Gastroesophageal sphincter (tissue), 4 donors: ENCODE results near the gene GLG1. TPM values are rescaled to one million over a fixed set of nuclear protein-coding genes. Genes with fewer than 3 reads are reported as not detected.
"Not testable (repeated sequence)": the region's sequence is repeated elsewhere in the genome, so short reads cannot be mapped to it uniquely, and the experiment has no call there.

Source experiments
- ATAC-seq: fragments of 150-250 bp; one replicate; pipeline ENCODE4 v1.9.1; 2016; ENCODE audit warnings: mild to moderate bottlenecking, moderate library complexity
- H3K27ac ChIP-seq, 4 donors: fragments of 200-600 bp; sonication (generic) in 3 of 4; 1 replicate in 3 of 4; 2 replicates in 1 of 4; pipeline ENCODE4 v1.5.1; 2016 to 2019
- H3K27me3 ChIP-seq: fragments of 200-600 bp; sonication (generic); one replicate; pipeline ENCODE4 v1.5.1; 2019
- H3K36me3 ChIP-seq, 2 donors: fragments of 200-600 bp; sonication (generic); one replicate each; pipeline ENCODE4 v1.5.1; 2019; ENCODE audit warnings: control low read depth in 1 of 2
- H3K4me1 ChIP-seq, 3 donors: fragments of 200-600 bp; sonication (generic); 1 replicate in 2 of 3; 2 replicates in 1 of 3; pipeline ENCODE4 v1.5.1; 2016 to 2019; ENCODE audit warnings: control low read depth in 2 of 3
- H3K4me3 ChIP-seq, 2 donors: fragments of 200-600 bp; sonication (generic); one replicate each; pipeline ENCODE4 v1.5.1; 2019; ENCODE audit warnings: mild to moderate bottlenecking in 1 of 2, moderate library complexity in 1 of 2
- H3K9me3 ChIP-seq, 3 donors: fragments of 200-600 bp; sonication (generic); one replicate each; pipeline ENCODE4 v1.5.1; 2017 to 2019; ENCODE audit warnings: control low read depth in 2 of 3
- EP300 ChIP-seq: sonication (generic); formaldehyde crosslinking; IDR thresholded peaks from one replicate; pipeline ENCODE4 v1.6.1; 2017; ENCODE audit warnings: antibody characterized with exemption, mild to moderate bottlenecking
- POLR2A ChIP-seq, 2 donors: fragments of 450-650 bp; IDR thresholded peaks; one replicate each; pipeline ENCODE4 v1.6.1; 2017; ENCODE audit warnings: antibody characterized with exemption in 2 of 2, mild to moderate bottlenecking in 2 of 2, moderate library complexity in 1 of 2
- POLR2AphosphoS5 ChIP-seq: sonication (generic); formaldehyde crosslinking; IDR thresholded peaks from one replicate; pipeline ENCODE4 v1.6.1; 2017; ENCODE audit warnings: antibody characterized with exemption
- WGBS, 2 donors: methylation state at CpG; one replicate each; pipeline ENCODE4 v1.1.5; 2018; ENCODE audit warnings: low coverage in 1 of 2; 5-methylcytosine and 5-hydroxymethylcytosine counted together
- total RNA-seq, 4 donors: library from RNA; depleted of rRNA; stranded (reverse); fragments of >200 nt; gene quantifications; one replicate each; pipeline ENCODE4 v1.1.0, GENCODE V29; 2016
- TF ChIP-seq, protein P1 (sequence below), 4 experiments: fragments of 200-600 bp in 2 of 4; fragments of 450-650 bp in 2 of 4; sonication (generic) in 1 of 4; IDR thresholded peaks; one replicate each; pipeline ENCODE4 v1.5.1; 2017 to 2019; ENCODE audit warnings: antibody characterized with exemption in 4 of 4, mild to moderate bottlenecking in 2 of 4, moderate library complexity in 2 of 4

The GLG1 gene
- total RNA-seq, 4 donors from 2014 or later = 121 to 151 (median 139) TPM

DNA sequence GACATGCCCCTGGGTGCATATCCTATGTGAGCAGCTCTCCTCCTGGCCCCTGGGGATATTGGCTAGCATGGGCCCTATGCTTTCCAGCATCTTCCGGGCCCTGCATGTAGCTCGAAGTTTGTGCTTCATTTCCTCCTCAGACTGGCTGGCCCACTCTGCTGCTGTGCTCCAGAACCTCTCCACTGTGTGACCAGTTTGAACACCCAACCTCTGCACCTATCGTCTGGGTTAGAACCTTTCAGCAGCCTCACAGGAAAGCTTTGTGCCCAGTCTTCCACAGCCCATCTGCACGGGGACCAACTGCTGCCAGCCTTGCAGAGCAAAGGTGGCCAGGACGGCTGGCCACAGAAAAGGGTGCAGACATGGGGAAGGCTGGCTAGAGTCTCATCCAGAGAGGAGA, 175.4 kb downstream of the GLG1 start:
- H3K4me1 ChIP-seq = no peaks in the 10 kb centered on the region
- no peaks in the 10 kb centered on the region for H3K27me3 ChIP-seq
- TF ChIP-seq POLR2AphosphoS5 = no peak
- TF ChIP-seq, protein P1, sequence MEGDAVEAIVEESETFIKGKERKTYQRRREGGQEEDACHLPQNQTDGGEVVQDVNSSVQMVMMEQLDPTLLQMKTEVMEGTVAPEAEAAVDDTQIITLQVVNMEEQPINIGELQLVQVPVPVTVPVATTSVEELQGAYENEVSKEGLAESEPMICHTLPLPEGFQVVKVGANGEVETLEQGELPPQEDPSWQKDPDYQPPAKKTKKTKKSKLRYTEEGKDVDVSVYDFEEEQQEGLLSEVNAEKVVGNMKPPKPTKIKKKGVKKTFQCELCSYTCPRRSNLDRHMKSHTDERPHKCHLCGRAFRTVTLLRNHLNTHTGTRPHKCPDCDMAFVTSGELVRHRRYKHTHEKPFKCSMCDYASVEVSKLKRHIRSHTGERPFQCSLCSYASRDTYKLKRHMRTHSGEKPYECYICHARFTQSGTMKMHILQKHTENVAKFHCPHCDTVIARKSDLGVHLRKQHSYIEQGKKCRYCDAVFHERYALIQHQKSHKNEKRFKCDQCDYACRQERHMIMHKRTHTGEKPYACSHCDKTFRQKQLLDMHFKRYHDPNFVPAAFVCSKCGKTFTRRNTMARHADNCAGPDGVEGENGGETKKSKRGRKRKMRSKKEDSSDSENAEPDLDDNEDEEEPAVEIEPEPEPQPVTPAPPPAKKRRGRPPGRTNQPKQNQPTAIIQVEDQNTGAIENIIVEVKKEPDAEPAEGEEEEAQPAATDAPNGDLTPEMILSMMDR (IDR thresholded peaks at IDR 0.05) = no peak
- no peak for TF ChIP-seq EP300
- TF ChIP-seq POLR2A (IDR thresholded peaks at IDR 0.05) = no peak
- no peak for ATAC-seq
- 50 to 63% methylated on average over 1 to 2 of the region's 5 CpGs for WGBS, 2 donors
- H3K4me3 ChIP-seq = no peak overlapping the region
- no peaks in the 10 kb centered on the region for H3K9me3 ChIP-seq
- H3K27ac ChIP-seq = no peak overlapping the region
- H3K36me3 ChIP-seq = no peaks in the 10 kb centered on the region

DNA sequence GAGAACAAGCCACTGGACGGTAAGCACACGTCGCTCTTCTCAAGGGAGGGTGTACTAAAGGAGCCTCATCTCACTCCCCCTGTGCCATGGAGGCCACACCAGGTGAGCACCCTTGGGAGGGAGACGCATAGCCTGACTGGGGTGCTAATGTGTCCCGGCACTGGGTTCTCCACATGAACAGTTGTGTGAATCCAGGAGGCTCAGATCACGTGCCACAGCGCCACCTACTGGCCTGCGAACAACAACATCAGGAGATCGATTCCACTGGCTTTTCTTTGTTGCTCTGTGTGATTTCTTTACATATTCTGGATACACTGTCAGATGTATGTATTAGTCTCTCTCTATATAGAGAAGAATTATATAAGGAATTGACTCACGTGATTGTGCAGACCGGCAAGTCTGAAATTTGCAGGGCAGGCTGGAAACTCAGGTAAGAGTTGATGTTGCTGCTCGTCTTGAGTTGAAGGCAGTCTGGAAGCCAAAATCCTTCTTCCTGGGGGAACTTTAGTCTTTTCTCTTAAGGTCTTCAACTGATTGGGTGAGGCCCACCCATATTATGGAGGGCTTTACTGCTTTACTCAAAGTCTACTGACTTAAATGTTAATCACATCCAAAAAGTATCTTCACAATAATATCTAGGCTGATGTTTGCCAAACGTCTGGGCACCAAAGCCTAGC, 176.7 kb downstream of the GLG1 start:
- H3K9me3 ChIP-seq, H3K4me1 ChIP-seq, H3K27ac ChIP-seq, H3K4me3 ChIP-seq, H3K36me3 ChIP-seq, H3K27me3 ChIP-seq: not testable (repeated sequence)
- TF ChIP-seq, protein P1 (IDR thresholded peaks at IDR 0.05) = peak; percentile 69 to 88 (median 74)
- ATAC-seq = peak; percentile 78
- 13% methylated on average over 4 to 10 of the region's 13 CpGs for WGBS, 2 donors

DNA sequence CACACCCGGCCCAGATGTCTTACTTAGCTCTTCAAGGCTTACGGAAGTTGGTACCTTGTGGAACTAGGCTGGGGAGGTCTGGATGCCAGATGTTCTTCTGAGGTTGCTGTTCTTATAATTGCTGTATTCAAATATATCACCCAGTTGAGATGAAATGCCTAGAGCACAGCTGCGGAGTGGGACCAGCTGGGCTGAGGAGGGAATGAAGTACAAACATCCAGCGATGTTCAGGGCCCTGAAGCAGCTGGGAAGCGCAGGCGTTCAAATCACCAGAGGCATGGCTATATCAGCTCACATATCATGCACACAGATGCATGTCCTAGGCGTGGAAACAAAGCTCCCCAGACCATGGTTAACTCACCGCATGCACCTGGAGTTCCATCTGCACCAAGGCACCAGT, 178.4 kb downstream of the GLG1 start:
- not testable (repeated sequence) for H3K36me3 ChIP-seq, H3K9me3 ChIP-seq, H3K27ac ChIP-seq, H3K27me3 ChIP-seq, ATAC-seq, H3K4me1 ChIP-seq, H3K4me3 ChIP-seq
- no CpG with 5 or more reads among the region's 8 CpGs for WGBS, 2 donors

DNA sequence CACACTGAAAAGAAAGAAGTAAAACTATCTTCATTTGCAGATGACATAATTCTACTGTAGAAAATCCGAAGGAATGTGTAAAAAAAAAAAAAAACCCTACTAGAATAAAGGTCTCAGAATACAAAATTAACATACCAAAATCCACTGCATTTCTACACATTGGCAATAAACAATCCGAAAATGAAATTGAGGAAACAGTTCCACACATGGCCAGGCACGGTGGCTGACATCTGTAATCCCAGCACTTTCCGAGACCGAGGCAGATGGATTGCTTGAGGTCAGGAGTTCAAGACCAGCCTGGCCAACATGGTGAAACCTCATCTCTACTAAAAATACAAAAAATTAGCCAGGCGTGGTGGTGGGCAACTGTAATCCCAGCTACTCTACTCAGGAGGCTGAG, 181.2 kb downstream of the GLG1 start:
- H3K9me3 ChIP-seq, ATAC-seq, H3K4me1 ChIP-seq, H3K27ac ChIP-seq, H3K27me3 ChIP-seq, H3K4me3 ChIP-seq, H3K36me3 ChIP-seq: not testable (repeated sequence)
- WGBS, 2 donors = 24 to 46% methylated on average over 3 to 5 of the region's 6 CpGs

DNA sequence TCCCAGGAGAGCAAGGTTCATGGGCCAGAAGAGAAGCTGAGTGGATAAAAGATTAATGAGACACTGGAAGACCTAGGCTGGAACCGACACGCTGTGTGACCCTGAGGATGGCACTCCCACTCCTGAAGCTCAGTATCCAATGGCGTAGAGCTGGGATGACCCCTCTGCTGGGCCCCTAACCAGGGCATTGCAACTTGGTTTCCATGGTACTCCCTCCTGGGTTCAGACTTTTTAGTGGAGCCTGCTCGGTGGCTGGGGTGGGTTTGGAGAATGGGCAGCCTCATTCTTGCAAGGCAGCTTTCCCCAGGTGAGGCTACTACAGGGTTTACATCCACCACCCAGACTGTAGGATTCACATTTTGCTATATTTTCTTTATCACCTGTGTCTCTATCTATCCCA, 183.2 kb downstream of the GLG1 start:
- H3K4me1 ChIP-seq, H3K9me3 ChIP-seq, H3K4me3 ChIP-seq, ATAC-seq, H3K36me3 ChIP-seq, H3K27me3 ChIP-seq, H3K27ac ChIP-seq: not testable (repeated sequence)
- WGBS, 2 donors = 90 to 100% methylated on average over 1 to 4 of the region's 4 CpGs

DNA sequence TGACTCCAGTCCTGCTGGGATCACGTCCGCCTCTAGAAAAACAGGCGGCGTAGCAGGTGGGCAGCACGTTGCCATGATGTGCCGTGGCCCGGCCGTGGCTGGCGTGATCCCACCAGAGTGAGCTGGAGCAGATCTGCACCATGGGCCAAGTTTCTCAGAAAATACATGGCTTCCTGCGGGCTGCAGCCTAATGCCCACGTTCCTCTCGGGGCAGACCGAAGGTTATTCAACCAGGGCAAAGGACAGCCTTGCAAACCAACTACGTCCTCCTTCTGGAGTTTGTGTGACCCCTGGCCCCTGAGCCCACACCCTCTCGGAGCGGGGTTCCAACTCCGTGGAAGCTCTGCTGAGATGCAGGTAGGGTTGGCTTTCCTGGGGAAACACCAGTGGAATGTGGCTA, 184.8 kb downstream of the GLG1 start:
- H3K9me3 ChIP-seq, H3K4me3 ChIP-seq, H3K36me3 ChIP-seq, H3K4me1 ChIP-seq, H3K27me3 ChIP-seq, ATAC-seq, H3K27ac ChIP-seq: not testable (repeated sequence)
- WGBS, 2 donors = no CpG with 5 or more reads among the region's 17 CpGs

DNA sequence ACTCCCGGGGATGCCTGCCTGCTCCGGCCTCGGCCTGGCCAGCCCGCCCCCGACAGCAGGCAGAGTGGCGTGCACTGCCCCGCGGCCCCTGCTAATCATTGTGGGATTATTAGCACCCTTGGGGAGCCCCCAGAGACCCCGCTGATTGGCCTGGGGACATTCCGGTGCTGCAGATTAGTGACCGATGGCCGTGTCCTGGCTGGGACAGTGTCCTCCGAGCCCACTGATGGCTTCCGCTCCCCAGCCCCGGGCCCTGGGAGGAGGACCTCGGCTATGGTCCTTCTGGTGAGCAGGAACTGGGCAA, 185.5 kb downstream of the GLG1 start:
- not testable (repeated sequence) for H3K4me1 ChIP-seq, H3K27ac ChIP-seq, H3K36me3 ChIP-seq, H3K9me3 ChIP-seq, ATAC-seq, H3K4me3 ChIP-seq, H3K27me3 ChIP-seq
- no CpG with 5 or more reads among the region's 16 CpGs for WGBS, 2 donors

DNA sequence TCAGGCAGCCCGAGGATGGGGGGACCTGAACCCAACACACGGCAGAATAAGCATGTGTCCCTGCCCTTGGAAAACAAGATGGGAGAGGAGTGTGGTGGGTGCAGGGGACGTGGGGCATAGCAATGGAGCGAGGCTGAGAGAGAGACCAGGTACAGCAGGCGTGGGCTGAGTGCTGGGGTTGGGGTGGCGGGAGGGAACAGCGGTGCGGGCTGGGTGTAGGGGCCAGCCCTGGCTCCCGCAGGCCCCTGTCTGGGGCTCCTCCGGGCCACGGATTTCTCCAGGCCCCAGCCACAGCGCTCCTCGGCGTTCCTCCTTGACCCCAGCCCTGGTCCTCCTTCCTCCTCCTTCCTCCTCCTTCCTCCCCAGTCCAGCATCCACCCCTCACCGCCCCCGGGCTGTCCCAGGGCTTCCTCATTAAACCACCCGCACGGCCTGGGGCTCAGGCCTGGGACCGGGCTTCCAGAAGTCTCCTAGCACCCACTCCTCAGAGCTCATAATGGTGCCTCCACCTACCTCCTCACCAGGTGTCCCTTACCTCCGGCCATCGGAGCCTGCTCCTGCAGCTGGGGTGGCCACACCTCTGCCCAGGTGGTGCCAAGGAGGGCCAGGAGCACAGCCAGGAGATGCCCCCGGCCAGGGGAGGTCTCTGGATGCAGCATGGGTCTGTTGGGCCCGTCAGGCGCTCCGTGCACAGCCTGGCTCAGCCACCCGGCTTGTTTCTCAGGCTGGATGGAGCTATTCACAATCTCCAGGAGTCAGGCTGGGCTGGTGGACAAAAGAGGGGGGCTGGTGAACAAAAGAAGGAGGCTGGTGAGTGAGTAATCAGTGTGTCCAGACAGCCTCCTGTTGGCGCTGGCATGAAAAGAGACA, 186.1 kb downstream of the GLG1 start, which contains the start of gene CLEC18B:
CLEC18B (minus strand) TSS at position 867 of the 870 bp plus-strand sequence; CDS start at position 659, 208 bp downstream.
- not testable (repeated sequence) for H3K4me1 ChIP-seq, ATAC-seq, H3K27ac ChIP-seq, H3K36me3 ChIP-seq, H3K4me3 ChIP-seq, H3K27me3 ChIP-seq, H3K9me3 ChIP-seq
- WGBS, 2 donors = no CpG with 5 or more reads among the region's 27 CpGs

DNA sequence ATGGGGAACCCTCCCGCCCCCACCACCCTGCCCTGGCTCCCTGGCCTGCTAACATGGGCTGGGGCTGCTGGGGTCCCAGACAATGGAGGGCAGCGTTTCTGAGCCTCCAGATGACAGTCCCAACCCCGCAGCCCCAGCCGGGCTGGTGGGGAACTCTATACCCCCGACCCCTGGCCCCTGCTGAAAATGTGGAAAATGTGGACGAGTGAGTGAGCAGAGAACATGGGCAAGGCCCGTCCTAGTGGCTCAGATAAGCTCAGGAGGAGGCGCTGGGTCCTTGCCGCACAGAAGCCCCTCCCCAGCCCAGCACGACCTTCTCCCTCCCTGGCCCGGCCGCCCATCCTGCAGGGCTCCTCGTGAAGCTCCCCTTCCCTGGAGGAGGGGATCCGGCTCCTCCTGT, 187.1 kb downstream of the GLG1 start:
- ATAC-seq, H3K27ac ChIP-seq: not testable (repeated sequence)
- WGBS, 2 donors = 80% methylated on average over 1 of the region's 14 CpGs; no CpG with 5 or more reads in 1 of the 2 donors

DNA sequence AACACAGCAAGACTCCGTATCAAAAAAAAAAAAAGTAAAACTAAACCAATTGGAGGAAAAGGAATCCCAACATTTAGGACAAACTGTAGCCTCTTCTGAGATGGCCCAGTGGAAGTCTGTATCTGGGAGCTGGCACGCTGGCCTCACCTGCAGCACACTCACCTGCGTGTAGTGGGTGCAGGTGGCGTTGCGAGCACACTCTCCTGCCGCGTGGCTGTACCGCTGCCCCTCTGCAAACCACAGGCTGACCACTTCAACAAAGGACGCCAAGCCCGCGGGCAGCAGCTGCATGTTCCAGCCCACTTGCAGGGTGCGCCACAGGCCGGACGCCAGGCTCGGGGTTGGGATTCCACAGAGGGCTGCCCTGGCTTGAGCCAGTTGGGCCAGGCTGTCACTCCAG, 189.0 kb downstream of the GLG1 start:
- H3K36me3 ChIP-seq, H3K27me3 ChIP-seq, H3K4me3 ChIP-seq, H3K4me1 ChIP-seq, ATAC-seq, H3K9me3 ChIP-seq, H3K27ac ChIP-seq: not testable (repeated sequence)
- no CpG with 5 or more reads among the region's 15 CpGs for WGBS, 2 donors

More for the DNA sequence above, 187.1 kb downstream of the GLG1 start:
- not testable (repeated sequence) for H3K36me3 ChIP-seq, H3K27me3 ChIP-seq, H3K4me1 ChIP-seq, H3K4me3 ChIP-seq, H3K9me3 ChIP-seq

DNA sequence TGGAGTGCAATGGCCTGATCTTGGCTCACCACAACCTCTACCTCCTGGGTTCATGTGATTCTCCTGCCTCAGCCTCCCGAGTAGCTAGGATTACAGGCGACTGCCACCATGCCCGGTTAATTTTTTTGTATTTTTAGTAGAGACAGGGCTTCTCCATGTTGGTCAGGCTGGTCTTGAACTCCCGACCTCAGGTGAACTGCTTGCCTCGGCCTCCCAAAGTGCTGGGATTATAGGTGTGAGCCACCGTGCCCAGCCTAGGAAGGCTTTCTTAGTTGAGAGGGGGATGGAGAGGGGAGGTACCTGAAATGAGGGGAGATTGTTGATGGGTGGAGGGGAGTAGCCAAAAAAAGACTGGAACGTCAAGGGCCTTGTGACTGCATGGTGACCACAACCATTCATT, 193.0 kb downstream of the GLG1 start:
- H3K36me3 ChIP-seq, H3K4me3 ChIP-seq, ATAC-seq, H3K27ac ChIP-seq, H3K4me1 ChIP-seq, H3K9me3 ChIP-seq, H3K27me3 ChIP-seq: not testable (repeated sequence)
- 73 to 86% methylated on average over 6 to 7 of the region's 7 CpGs for WGBS, 2 donors
